Thoracic aorta (tissue), 2 donors: ENCODE measurements around the gene ADARB1. TPM values are rescaled to one million over a fixed set of nuclear protein-coding genes. Genes with fewer than 3 reads are reported as not detected.
A peak's percentile ranks its signal among the peaks of the same experiment; 100 is the strongest.

ENCODE experiments used
- ATAC-seq: fragments of 150-250 bp; one replicate; pipeline ENCODE4 v1.8.0; 2017; ENCODE audit warnings: low read depth; ENCODE audit not compliant: insufficient number of reproducible peaks, low FRiP score
- DNase-seq: peaks from one replicate; pipeline ENCODE4 v3.0.0-alpha.2; 2020; ENCODE audit warnings: low spot score
- H3K27ac ChIP-seq, 2 donors: fragments of 200-600 bp; sonication (generic); 1 replicate in 1 of 2; 2 replicates in 1 of 2; pipeline ENCODE4 v1.5.1; 2016; ENCODE audit warnings: mild to moderate bottlenecking in 2 of 2, moderate library complexity in 2 of 2
- H3K27me3 ChIP-seq: fragments of 200-600 bp; sonication (generic); replicated peaks from 2 replicates; pipeline ENCODE4 v1.6.0; 2016; ENCODE audit warnings: mild to moderate bottlenecking; ENCODE audit not compliant: insufficient read depth
- H3K36me3 ChIP-seq: fragments of 200-600 bp; sonication (generic); one replicate; pipeline ENCODE4 v1.5.1; 2016
- H3K4me1 ChIP-seq, 2 donors: fragments of 200-600 bp; sonication (generic); 1 replicate in 1 of 2; 2 replicates in 1 of 2; pipeline versions ENCODE4 v1.5.1 to v1.6.0; 2016; ENCODE audit warnings: low read depth in 2 of 2, mild to moderate bottlenecking in 1 of 2; ENCODE audit not compliant: control insufficient read depth in 1 of 2
- H3K4me3 ChIP-seq: fragments of 200-600 bp; sonication (generic); 2 replicates; pipeline ENCODE4 v1.5.1; 2016; ENCODE audit warnings: mild to moderate bottlenecking
- H3K9me3 ChIP-seq: fragments of 200-600 bp; sonication (generic); 2 replicates; pipeline ENCODE4 v1.5.1; 2016
- total RNA-seq, 2 donors: library from RNA; depleted of rRNA; stranded (reverse); fragments of >200 nt; gene quantifications; one replicate each; pipeline versions ENCODE4 v1.1.0 to v1.2.3, GENCODE V29; 2016
- TF ChIP-seq, protein P1 (sequence below): fragments of 200-600 bp; sonication (generic); IDR thresholded peaks from one replicate; pipeline ENCODE4 v1.5.1; 2019; ENCODE audit warnings: antibody characterized with exemption

ADARB1 gene
- total RNA-seq, 2 donors from 2014 or later, result 124 to 201 TPM

DNA sequence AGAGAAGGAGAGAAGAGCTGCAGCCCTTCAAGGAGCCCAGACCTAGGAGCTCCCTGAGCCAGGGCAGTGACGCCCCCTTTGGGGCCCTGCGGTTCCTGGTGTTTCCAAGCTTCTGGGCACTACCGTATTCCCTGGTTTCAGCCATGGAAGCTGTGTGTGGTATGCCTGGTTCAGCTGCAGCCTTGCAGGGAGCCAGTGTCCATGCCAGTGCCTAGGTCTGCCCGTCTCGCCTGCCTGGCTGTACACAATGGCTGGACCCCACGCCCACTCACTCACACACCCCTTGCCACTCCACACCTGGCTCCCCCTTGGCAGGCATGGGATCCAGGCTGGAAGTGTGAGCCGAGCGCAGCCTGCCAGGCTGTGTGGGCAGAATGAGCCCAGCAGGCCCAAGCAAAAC is 87.7 kb downstream of the ADARB1 start:
- no peak overlapping the region for H3K27ac ChIP-seq
- H3K4me3 ChIP-seq, result no peak overlapping the region
- TF ChIP-seq, protein P1, sequence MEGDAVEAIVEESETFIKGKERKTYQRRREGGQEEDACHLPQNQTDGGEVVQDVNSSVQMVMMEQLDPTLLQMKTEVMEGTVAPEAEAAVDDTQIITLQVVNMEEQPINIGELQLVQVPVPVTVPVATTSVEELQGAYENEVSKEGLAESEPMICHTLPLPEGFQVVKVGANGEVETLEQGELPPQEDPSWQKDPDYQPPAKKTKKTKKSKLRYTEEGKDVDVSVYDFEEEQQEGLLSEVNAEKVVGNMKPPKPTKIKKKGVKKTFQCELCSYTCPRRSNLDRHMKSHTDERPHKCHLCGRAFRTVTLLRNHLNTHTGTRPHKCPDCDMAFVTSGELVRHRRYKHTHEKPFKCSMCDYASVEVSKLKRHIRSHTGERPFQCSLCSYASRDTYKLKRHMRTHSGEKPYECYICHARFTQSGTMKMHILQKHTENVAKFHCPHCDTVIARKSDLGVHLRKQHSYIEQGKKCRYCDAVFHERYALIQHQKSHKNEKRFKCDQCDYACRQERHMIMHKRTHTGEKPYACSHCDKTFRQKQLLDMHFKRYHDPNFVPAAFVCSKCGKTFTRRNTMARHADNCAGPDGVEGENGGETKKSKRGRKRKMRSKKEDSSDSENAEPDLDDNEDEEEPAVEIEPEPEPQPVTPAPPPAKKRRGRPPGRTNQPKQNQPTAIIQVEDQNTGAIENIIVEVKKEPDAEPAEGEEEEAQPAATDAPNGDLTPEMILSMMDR, result no peak
- H3K4me1 ChIP-seq, result peaks cover 3 to 36% of the 10 kb centered on the region in 2 donors
- H3K9me3 ChIP-seq, result no peaks in the 10 kb centered on the region
- DNase-seq, result no peak
- ATAC-seq, result no peak
- H3K36me3 ChIP-seq, result peaks cover 7% of the 10 kb centered on the region
- H3K27me3 ChIP-seq, result no peaks in the 10 kb centered on the region

DNA sequence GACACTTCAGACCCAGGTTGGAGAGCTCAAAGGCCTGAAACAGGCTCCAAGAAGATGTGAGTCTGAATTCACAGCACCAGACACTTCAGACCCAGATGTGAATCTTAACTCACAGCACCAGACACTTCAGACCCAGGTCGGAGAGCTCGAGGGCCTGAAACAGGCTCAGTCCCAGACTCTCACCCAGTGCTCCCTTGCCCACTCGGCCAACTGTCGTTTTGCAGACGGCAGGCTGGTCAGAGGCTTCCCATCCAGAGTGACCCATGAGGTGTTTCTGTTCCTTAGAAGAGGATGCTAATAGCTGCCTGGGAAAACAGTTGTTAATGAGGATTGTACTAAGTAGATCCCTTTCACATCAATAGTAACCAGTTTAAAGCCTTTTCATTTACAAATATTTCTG is 88.4 kb downstream of the ADARB1 start:
- no peak for DNase-seq
- TF ChIP-seq, protein P1, result no peak
- Histone ChIP-seq H3K4me1 (peaks cover 8 to 41% of the 10 kb centered on the region in 2 donors), H3K27ac (no peak overlapping the region), H3K27me3 (no peaks in the 10 kb centered on the region), H3K36me3 (peaks cover 4% of the 10 kb centered on the region), H3K9me3 (no peaks in the 10 kb centered on the region), H3K4me3 (no peak overlapping the region)
- no peak for ATAC-seq

DNA sequence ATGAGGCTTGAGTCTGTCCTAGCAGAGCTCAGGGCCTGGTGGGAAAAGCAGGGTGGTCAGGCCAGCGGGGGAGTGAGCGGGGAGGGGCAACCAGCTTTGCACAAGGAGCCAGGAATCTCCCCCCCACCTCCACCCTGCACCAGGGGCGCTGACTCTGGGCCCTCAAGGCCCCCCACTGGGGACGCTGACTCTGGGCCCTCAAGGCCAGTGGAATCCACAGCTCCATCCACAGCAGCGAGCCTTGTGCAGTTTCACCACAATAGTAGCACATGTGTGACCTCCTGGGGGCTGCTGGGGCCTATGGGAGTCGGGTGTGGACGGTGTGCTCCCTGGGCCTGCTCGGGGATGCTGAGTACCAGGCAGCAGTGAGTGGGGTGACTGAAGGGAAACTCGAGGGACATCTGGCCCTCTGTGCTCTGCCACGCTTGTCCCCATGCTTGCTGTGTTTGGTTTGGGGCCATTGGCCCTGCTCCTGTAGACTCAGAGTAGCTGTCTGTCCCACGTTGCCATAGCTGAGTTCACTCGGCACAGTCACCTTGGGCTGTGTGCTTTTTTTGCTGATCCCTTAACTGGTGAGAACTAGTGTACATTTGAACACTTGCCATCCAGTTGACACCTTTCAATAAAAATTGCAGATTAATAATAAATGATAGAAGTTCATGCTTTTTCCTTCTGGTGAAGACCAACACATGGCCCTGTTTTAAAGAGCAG is 89.2 kb downstream of the ADARB1 start:
- DNase-seq (no peak), ATAC-seq (no peak)
- no peaks in the 10 kb centered on the region for H3K27me3 ChIP-seq
- no peak overlapping the region for H3K4me3 ChIP-seq
- no peaks in the 10 kb centered on the region for H3K36me3 ChIP-seq
- TF ChIP-seq, protein P1, result no peak
- H3K4me1 ChIP-seq, result peaks cover 16 to 48% of the 10 kb centered on the region in 2 donors
- H3K9me3 ChIP-seq, result no peaks in the 10 kb centered on the region
- H3K27ac ChIP-seq, result peak overlapping the region in 1 of 2 donors; percentile 17

DNA sequence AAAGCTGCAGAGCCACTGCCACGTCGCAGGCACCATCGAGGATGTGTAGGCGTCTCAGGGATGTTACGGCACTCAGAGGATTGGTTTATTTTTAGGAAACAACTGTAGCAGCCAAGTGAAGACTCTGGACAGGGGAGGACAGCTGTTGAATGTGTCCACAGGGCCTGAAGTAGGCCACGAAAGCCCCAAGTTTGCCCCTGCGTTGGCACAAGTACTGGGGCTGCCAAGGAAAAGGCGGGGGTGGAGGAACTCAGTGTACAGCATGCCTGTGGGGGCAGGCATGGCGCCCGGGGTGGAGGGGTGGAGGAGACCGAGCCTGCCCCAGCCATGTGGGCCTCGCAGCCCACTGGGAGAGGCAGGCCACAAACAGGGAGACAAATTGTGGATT is 89.7 kb downstream of the ADARB1 start:
- no peak for ATAC-seq
- H3K4me3 ChIP-seq, result no peak overlapping the region
- no peaks in the 10 kb centered on the region for H3K27me3 ChIP-seq
- DNase-seq, result no peak
- TF ChIP-seq, protein P1, result no peak
- H3K9me3 ChIP-seq, result no peaks in the 10 kb centered on the region
- peaks cover 22 to 54% of the 10 kb centered on the region in 2 donors for H3K4me1 ChIP-seq
- no peaks in the 10 kb centered on the region for H3K36me3 ChIP-seq
- H3K27ac ChIP-seq, result peak overlapping the region; percentile 17 to 35

DNA sequence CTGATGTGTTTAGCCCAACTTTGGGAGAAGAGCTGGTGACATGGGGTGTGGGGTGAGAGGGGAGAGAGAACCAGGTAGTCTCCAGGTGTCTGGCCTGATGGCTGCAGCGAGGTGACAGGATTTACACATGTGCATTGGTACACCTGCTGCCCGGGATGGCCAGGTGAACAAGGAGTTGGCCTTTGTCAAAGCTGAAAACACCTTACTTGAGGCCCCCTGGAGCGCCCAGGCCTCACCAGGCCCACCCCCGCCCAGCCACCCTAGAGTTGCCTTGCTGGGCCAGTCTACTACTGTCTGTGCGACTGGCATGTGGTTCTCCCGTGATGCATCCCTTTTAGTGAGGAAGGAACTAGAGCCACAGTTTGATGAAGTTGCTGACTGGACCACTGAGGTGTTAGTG is 90.5 kb downstream of the ADARB1 start:
- Histone ChIP-seq H3K4me3 (no peak overlapping the region), H3K27ac (peak overlapping the region in 1 of 2 donors; percentile 17), H3K36me3 (no peaks in the 10 kb centered on the region), H3K4me1 (peaks cover 29 to 61% of the 10 kb centered on the region in 2 donors), H3K9me3 (no peaks in the 10 kb centered on the region), H3K27me3 (no peaks in the 10 kb centered on the region)
- DNase-seq (no peak), ATAC-seq (no peak)
- TF ChIP-seq, protein P1, result no peak
